Measurements from ENCODE around the gene COBL.

- no peak for TF ChIP-seq HDGF (IDR thresholded peaks at IDR 0.05; ENCODE audit: borderline replicate concordance)
- no peak for TF ChIP-seq LEF1 (IDR thresholded peaks at IDR 0.05; ENCODE audit: borderline replicate concordance)
These were observed 235.9 kb downstream of the COBL start for GRCh38 chr7:51080622-51081269.
